Ascending aorta (tissue), 2 donors: Measurements from ENCODE around the gene KRT72. TPM values are rescaled to one million over a fixed set of nuclear protein-coding genes. Genes with fewer than 3 reads are reported as not detected.

ENCODE experiments used
- DNase-seq, 2 donors: peaks; one replicate each; pipeline ENCODE4 v3.0.0-alpha.2; 2019; ENCODE audit warnings: low spot score in 2 of 2
- H3K27ac ChIP-seq, 2 donors: fragments of 200-600 bp; sonication (generic); one replicate each; pipeline ENCODE4 v1.5.1; 2016 to 2017; ENCODE audit warnings: mild to moderate bottlenecking in 1 of 2
- H3K27me3 ChIP-seq: fragments of 200-600 bp; sonication (generic); one replicate; pipeline ENCODE4 v1.5.1; 2017
- H3K36me3 ChIP-seq, 2 donors: fragments of 200-600 bp; sonication (generic); one replicate each; pipeline ENCODE4 v1.5.1; 2016
- H3K4me1 ChIP-seq, 2 donors: fragments of 200-600 bp; sonication (generic); one replicate each; pipeline ENCODE4 v1.5.1; 2016 to 2017; ENCODE audit warnings: mild to moderate bottlenecking in 1 of 2
- H3K4me3 ChIP-seq, 2 donors: fragments of 200-600 bp; sonication (generic); one replicate each; pipeline ENCODE4 v1.5.1; 2016 to 2017; ENCODE audit warnings: mild to moderate bottlenecking in 1 of 2
- H3K9me3 ChIP-seq, 2 donors: fragments of 200-600 bp; sonication (generic); one replicate each; pipeline ENCODE4 v1.5.1; 2016
- intact Hi-C: fragments of 100-400 bp; cut with DNase I; formaldehyde crosslinking; loops from one replicate; pipeline ENCODE4 v1.15.1; 2023
- total RNA-seq: library from RNA; depleted of rRNA; stranded (reverse); fragments of >200 nt; gene quantifications from one replicate; pipeline ENCODE4 v1.1.0, GENCODE V29; 2016
- TF ChIP-seq, protein P1 (sequence below), 3 experiments: fragments of 200-600 bp in 2 of 3; fragments of 450-650 bp in 1 of 3; sonication (generic) in 2 of 3; IDR thresholded peaks; one replicate each; pipeline ENCODE4 v1.5.1; 2016 to 2019; ENCODE audit warnings: antibody characterized with exemption in 3 of 3, mild to moderate bottlenecking in 1 of 3, moderate library complexity in 1 of 3

KRT72 gene
- not detected for total RNA-seq

DNA sequence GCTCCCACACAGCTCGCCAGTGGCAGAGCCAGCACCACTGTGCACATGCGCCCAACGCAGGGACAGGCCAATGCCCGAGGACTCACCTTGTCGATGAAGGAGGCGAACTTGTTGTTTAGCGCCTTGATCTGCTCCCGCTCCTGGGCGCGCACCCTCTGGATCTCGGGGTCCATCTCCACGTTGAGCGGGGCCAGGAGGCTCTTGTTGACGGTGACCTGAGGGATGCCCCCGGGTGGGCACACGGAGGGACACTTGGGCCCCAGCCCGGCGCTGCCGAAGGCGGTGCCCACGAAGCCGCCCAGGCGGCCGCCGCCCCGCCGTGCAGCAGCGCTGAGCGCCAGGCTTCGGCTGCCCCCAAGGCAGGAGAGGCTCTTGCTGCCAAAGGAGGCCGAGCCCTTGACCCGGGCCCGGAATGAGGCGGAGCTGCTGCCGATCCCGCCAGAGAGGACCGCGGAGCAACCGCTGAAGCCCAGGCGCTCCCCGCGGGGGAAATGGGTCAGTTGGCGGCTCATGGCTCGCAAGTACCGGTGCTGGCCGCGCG is at the start of gene KRT72:
Gene KRT72 (minus strand): TSS at position 523 of the 541 bp plus-strand sequence. CDS start 11 bp downstream, at position 512.
- H3K9me3 ChIP-seq = no peaks in the 10 kb centered on the region
- H3K27ac ChIP-seq = no peak within 1 kb of the TSS
- intact Hi-C loops = no loop called here
- no peak within 1 kb of the TSS for H3K4me3 ChIP-seq
- peaks cover 6% of the 10 kb centered on the region for H3K27me3 ChIP-seq
- no peaks in the 10 kb centered on the region for H3K4me1 ChIP-seq
- DNase-seq = no peak
- H3K36me3 ChIP-seq = no peaks in the 10 kb centered on the region
- TF ChIP-seq, protein P1, sequence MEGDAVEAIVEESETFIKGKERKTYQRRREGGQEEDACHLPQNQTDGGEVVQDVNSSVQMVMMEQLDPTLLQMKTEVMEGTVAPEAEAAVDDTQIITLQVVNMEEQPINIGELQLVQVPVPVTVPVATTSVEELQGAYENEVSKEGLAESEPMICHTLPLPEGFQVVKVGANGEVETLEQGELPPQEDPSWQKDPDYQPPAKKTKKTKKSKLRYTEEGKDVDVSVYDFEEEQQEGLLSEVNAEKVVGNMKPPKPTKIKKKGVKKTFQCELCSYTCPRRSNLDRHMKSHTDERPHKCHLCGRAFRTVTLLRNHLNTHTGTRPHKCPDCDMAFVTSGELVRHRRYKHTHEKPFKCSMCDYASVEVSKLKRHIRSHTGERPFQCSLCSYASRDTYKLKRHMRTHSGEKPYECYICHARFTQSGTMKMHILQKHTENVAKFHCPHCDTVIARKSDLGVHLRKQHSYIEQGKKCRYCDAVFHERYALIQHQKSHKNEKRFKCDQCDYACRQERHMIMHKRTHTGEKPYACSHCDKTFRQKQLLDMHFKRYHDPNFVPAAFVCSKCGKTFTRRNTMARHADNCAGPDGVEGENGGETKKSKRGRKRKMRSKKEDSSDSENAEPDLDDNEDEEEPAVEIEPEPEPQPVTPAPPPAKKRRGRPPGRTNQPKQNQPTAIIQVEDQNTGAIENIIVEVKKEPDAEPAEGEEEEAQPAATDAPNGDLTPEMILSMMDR (IDR thresholded peaks at IDR 0.05) = no peak

DNA sequence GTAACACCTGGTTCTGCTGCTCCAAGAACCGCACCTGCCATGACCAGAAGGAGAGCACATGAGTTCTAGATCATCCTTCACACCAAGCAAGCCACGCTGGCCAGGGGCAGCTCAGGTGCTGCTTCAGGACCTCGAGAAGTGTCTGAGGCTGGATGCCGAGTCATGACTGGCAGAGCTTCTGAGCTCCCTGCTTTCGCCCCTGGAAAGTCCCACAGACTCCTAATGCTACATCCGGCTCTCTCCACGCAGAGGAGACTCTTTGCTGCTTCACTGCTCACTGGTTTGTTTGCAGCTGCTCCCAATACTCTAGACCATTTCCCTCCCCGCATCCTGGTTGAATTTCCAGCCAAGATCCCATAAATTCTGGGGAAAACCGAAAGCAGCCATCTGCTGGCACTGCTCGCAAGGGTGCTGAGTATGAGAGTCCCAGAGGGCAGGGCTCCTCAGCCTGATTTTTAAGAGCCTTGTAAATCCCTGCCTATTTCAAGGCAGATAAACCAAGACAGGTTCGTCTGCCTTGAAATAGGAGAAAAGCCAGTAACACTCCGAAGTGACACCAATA is 49.3 kb upstream of the KRT72 start:
- Histone ChIP-seq H3K27ac (no peak overlapping the region), H3K4me3 (no peak overlapping the region), H3K4me1 (no peaks in the 10 kb centered on the region), H3K27me3 (no peaks in the 10 kb centered on the region), H3K9me3 (no peaks in the 10 kb centered on the region), H3K36me3 (no peaks in the 10 kb centered on the region)
- intact Hi-C loops = no loop called here
- DNase-seq = peak in 1 of 2 donors; percentile 19
- TF ChIP-seq, protein P1 (IDR thresholded peaks at IDR 0.05) = no peak

DNA sequence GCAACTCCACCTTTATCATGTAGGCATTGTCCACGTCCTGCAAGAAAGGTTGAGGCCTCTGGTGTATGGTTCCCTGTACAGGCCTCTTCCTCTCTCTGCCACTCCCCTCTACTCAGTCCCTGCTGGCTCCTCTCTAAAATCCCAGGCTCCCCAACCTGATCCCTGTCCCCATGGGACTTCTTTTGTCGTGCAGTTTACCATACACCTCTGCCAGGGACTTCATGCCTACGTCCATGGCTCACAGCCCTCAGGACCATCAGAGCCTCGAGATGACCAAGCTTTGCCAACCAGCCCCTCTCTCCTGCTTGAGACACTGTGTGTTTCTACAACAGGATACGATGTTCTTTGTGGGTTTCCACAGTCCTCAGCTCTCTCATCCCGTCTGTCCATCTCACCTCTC is 47.8 kb upstream of the KRT72 start:
- TF ChIP-seq, protein P1 (IDR thresholded peaks at IDR 0.05) = no peak
- no peak overlapping the region for H3K4me3 ChIP-seq
- H3K4me1 ChIP-seq = no peaks in the 10 kb centered on the region
- H3K9me3 ChIP-seq = no peaks in the 10 kb centered on the region
- no peak overlapping the region for H3K27ac ChIP-seq
- H3K36me3 ChIP-seq = no peaks in the 10 kb centered on the region
- intact Hi-C loops = no loop called here
- no peak for DNase-seq
- H3K27me3 ChIP-seq = no peaks in the 10 kb centered on the region

DNA sequence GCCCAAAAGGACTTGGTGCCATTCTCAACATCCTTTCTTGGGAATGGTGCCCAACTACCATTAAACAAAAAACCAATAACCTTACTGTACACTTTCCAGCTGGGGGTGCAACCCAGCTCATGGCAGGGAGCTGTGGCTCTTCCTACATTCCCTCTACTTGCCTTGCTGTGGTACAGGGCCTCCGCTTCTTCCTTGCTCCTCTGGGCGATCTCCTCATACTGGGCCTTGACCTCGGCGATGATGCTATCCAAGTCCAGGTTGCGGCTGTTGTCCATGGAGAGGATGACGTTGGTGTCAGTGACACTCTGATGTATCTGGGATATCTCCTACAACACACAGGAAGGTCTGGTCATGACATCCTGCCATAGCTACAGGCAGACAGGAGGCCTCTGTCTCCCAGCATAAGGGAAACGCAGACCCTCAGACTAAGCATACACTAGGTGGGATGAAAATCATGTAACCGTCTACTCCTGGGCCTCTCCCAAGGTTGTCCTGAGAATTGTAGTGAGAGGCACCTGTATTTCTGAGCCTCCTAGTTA is 46.8 kb upstream of the KRT72 start:
- intact Hi-C loops = no loop called here
- H3K4me3 ChIP-seq = no peak overlapping the region

DNA sequence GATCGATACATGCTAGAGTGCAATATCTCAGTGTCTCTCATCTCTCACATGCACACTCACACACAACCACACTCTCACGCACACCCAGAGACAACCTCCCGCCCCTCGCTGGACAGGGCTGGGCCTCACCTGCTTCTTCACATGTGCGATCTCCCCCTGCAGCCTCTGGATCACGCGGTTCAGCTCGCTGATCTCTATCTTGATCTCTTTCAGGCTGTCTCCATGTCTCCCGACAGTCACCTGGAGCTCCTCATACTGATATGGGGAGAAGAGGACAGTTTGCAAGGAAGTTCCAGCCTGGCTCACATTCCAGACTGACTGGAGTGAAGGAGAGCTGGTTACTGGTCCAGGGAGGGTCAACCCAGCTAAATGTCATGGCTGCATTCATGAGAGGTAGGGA is 46.3 kb upstream of the KRT72 start:
- no peak overlapping the region for H3K27ac ChIP-seq
- no peak for DNase-seq
- H3K4me1 ChIP-seq = no peaks in the 10 kb centered on the region
- H3K27me3 ChIP-seq = no peaks in the 10 kb centered on the region
- intact Hi-C loops = no loop called here
- no peak overlapping the region for H3K4me3 ChIP-seq
- no peaks in the 10 kb centered on the region for H3K36me3 ChIP-seq
- no peaks in the 10 kb centered on the region for H3K9me3 ChIP-seq
- TF ChIP-seq, protein P1 (IDR thresholded peaks at IDR 0.05) = no peak

More for the DNA sequence above, 46.8 kb upstream of the KRT72 start:
- H3K9me3 ChIP-seq = no peaks in the 10 kb centered on the region
- H3K27me3 ChIP-seq = no peaks in the 10 kb centered on the region
- no peaks in the 10 kb centered on the region for H3K36me3 ChIP-seq
- H3K27ac ChIP-seq = no peak overlapping the region
- TF ChIP-seq, protein P1 (IDR thresholded peaks at IDR 0.05) = no peak
- no peaks in the 10 kb centered on the region for H3K4me1 ChIP-seq
- no peak for DNase-seq
